Kasumi-1 (cell line): Measurements from ENCODE around the gene HPCA.

Experiments used
- DNase-seq, 2 experiments: peaks; one replicate each; lab custom pipeline; 2025; lab: John Stamatoyannopoulos, UW

The HPCA gene

GRCh38 chr1:32889731-32890278, 3.5 kb downstream of the HPCA start:
- no peak for DNase-seq

- DNase-seq, result no peak
These were observed 4.4 kb downstream of the HPCA start for GRCh38 chr1:32890516-32891240.

- DNase-seq, result no peak
These were observed 4.9 kb downstream of the HPCA start for GRCh38 chr1:32891241-32891570.

GRCh38 chr1:32891630-32892029, 5.3 kb downstream of the HPCA start:
- no peak for DNase-seq

GRCh38 chr1:32892368-32893197, 6.3 kb downstream of the HPCA start:
- DNase-seq, result no peak

DNA sequence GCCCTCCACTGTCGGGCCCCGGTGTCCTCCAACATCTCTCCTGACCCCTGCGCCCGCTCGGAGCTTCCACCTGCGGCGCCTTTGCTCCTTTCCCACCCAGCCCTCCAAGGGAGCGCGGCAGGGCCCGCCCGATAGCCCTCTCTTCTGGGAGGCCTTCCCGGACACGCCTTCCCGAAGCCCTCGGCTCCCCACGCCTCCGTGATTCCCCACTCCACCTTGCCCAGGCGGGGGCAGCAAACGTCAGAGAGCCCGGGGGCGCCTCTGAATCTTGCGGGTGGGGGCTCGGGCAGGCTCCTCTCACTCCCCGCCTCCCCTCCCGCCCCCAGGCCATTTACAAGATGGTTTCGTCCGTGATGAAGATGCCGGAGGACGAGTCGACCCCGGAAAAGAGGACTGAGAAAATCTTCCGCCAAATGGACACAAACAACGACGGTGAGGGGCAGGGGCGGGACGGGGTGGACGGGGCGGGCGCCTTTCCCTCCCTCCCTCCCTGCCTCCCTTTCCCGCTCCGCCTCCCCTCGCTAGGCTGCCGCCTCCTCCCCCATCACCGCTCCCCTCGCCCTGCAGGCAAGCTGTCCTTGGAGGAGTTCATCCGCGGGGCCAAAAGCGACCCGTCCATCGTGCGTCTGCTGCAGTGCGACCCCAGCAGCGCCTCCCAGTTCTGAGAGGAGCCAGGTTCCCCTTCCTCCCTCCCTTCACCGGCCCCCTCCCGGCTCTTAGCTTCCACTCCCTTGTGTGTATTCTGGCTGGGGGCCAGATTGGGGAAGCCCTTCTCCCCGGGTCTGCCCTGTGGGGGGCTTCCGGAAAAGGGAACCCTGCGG, 7.1 kb downstream of the HPCA start:
- no peak for DNase-seq

DNA sequence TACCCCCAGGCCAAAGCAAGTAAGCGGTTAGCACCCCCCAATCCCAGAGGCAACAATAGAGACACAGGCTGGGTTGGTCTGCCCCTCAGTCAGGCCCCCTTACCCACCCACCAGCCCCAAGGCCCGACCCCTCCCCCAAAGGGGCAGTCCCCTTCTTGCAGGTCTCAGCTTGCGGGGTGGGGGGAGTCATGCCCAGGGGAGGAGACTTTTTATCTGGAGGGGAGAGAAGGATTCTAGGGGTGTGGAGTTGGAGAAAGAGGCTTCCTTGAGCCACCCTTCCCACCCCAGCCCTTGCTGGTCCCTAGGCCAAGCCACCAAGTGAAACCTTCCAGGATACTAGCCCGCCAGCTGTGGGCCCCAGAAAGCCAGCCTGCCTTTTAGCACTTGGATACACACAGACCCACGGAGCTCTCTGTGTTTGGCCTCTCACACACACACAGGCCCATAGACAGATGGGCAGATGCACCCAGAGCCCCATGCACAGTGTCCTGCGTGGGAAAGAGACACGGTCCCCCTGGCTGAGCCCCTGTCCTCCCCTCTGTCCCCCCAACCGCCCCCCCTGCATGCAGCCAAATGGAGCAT, 7.8 kb downstream of the HPCA start:
- DNase-seq, result no peak

DNA sequence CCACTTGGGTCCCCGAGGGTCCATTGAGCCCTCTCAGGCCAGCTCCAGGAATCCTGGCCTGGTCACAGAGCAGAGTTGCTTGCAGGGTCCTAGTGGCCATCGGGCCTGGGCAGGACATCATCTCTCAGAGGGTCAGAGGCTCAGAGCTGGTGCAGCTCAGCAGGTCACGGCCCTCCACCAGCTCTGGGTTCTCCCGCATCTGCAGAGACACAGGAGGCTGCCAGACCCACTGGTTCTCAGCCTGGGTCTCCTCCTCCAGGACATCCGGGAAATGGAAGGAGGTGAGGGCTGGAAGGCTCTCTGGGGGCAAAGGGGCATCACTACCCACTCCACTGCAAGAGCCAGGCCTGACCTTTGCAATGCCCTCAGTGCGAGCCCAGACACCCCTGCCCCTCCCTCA, 8.4 kb downstream of the HPCA start:
- DNase-seq, result no peak

DNA sequence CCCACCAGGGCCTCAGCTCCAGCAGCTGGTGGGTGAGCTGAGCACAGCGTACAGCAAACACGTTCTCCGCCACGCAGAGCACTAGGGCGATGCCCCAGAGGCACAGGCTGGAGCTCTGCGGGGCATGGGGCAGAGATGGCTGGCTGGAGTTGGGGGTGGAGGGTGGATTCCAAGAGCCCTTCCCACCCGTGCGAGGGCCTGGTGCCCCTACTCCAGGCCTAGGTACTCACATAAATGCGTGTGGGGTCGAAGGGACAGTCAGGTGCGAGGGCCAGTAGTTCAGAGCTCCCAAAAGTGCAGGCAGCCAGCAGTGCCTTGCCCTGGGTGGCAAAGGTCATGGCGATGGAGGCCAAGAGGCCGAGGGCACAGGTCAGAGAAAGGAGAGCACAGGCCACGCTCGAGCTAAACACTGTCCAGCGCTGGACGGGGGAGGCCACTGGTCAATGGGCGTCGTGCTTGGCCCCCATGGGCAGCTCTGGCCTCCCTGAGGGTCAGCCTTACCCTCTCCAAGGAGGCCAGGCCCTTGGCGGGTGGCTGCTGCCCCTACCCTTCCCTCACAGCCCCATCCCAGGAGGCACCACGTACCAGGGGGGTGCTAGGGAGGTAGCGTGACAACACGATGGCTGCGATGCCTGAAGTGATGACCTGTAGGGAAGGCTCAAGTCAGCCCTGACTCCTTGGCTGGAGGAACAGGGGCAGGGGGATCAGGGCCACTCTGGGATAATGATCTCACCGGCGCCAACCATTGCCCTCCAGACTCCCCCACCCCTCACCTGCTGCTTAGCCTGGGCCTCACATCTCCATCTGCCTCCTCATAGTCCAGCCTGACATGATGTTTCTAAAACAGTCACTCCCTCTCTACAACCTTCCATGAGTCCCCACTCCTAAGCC, 9.3 kb downstream of the HPCA start:
- no peak for DNase-seq

- no peak for DNase-seq
These were observed 10.2 kb downstream of the HPCA start for GRCh38 chr1:32896451-32896850.

DNA sequence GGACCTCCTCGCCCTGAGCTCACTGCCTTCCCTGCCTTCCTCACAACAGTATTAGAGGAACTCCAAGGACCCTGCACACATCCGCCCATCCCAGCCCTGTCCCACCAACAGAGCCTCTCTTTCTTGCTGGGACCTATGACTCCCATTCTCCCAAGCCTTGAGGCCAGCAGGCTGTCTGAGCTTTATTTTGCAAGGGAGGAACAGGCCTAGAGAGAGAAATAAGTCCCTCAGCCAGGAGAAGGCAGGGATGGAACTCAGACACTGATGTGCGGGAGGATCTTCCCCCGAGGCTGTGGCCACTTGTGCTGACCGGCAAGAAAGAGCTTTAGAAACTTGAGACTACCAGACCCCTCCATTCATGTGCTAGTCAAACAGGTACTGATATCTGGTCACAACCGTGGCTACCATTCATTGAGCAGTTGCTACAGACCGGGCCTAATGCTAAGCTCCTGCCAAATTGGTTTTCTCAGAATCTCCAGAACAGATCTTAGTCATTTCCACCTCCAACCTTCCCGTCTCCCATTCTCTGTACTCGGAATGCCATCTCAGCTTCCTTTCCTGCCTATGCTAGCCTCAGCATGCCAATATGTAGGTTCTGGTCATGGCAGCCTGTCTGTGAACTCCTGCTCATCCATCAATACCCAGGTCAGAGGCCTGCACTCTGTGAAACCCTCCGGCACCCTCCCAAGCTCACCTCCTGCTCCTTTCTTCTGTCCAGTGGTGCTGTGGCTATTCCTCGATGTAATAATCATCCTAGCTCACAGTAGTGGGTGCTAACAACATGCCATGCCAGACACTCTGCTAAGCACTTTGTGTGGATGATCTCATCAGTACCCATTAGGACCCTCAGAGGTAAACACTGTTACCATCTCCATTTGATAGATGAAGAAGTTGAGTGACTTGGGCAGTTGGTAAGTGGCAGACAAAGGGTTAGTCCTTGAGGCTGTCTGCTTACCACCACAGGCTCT, 11.1 kb downstream of the HPCA start:
- no peak for DNase-seq

GRCh38 chr1:32898056-32898455, 11.8 kb downstream of the HPCA start:
- no peak for DNase-seq

- no peak for DNase-seq
These were observed 12.7 kb downstream of the HPCA start for GRCh38 chr1:32898958-32899357.

GRCh38 chr1:32899586-32900296, 13.4 kb downstream of the HPCA start:
- DNase-seq, result no peak

DNA sequence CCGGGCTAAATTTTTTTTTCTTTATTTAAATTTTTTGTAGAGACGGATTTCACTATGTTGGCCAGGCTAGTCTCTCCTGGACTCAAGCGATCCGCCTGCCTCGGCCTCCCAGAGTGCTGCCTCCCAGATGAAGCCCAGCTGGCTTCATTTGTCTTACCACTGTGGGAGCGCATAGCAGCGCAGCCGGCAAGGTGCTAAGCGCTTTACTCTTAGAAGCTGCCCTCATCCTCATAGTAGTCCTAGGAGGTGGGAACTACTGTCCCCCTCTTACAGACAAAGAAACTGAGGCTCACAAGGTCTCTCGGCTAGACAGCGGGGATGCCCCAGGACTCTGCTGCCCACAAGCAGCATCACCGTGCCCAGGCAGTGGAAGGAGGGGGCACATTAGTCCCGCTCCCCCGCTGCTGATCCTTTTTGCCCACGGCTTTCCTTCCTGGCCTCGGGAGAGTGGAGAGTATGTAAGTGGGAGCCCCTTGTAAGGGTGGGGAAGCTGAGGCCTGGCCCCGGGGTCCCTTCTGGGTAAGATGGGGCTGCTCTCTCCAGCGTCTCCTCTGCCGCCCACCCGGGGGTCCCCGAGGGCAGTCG, 14.2 kb downstream of the HPCA start:
- no peak for DNase-seq

DNA sequence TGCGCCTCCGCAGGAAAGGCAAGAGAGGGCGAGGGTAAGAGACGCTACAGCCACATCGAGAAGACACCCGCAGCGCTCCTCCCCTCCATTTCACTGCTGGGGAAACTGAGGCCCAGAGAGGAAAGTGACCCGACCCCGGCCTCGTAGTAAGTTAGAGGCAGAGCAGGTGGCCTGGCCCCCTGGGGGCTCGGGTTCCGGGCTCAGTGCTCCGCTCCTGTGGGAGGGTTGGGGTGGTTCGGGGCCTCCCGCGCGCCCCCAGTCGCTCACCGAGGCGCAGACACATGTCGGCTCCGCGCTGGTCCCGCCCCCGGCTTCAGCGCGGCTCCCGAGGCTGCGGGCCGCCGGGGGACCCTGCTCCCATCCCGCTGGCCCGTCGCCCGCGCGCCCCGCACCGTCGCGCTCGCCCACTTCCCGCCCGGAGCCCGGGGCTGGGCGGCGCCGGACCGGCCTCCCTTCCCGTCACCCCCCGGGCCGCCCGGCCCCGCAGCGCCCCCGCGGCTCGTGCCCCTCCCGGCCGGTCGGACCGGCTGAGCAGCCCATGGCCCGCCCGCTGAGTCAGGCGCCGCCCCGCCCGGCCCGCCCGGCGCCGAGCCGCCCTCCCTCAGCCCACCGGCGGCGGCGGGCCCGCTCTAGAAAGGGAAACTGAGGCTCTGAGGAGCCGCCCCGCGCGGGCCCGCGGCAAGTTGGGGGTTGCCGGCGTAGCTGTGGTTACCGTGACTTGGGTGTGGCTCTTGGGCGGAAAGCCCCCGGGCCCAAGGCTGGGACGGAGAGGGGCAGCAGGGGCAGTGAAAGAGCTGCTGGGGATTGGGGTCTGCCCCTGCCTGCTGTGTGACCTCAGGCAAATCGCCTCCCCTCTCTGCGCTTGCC, 14.9 kb downstream of the HPCA start, which contains the start of gene TMEM54:
TMEM54 (minus strand) TSS at position 434 of the 867 bp plus-strand sequence; CDS start at position 283, 151 bp downstream.
- DNase-seq, result no peak

DNA sequence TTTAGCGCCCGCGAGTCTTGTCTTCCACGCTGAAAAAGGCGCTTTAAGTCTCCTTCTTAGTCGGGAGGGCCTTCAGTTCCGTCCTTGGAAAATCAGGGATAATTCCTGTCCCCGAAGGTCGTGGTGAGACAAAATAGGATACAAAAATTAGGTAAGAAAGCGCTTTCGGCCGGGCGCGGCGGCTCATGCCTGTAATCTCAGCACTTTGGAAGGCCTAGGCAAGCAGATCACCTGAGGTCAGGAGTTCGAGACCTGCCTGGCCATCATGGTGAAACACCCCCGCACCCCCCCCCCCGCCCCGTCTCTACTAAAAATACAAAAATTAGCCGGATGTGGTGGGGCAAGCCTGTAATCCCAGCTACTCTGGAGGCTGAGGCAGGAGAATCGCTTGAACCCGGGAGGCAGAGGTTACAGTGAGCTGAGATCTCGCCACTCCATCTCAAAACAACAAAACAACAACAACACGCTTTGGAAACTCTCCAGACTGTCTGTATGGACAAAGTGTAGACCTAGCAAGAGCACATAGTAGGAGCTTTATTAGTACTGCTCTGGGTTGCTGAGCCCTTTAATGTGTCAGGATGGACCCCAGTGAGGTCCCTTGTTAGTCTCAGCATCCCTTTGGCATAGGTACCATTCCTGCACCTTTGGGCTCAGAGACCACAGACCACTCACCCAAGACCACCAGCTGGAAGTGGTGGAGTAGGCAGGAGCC, 15.7 kb downstream of the HPCA start:
- DNase-seq, result no peak
